Measurements from ENCODE around the gene SSC5D. TPM values are rescaled to one million over a fixed set of nuclear protein-coding genes. Genes with fewer than 3 reads are reported as not detected.

The SSC5D gene
- total and polyA plus RNA-seq, 9 of the 15 experiments (the other 6 are each of a cell fraction or from before 2014, with no cell fraction given) = 0.04 to 0.71 (median 0.14) TPM; not detected in 2

DNA sequence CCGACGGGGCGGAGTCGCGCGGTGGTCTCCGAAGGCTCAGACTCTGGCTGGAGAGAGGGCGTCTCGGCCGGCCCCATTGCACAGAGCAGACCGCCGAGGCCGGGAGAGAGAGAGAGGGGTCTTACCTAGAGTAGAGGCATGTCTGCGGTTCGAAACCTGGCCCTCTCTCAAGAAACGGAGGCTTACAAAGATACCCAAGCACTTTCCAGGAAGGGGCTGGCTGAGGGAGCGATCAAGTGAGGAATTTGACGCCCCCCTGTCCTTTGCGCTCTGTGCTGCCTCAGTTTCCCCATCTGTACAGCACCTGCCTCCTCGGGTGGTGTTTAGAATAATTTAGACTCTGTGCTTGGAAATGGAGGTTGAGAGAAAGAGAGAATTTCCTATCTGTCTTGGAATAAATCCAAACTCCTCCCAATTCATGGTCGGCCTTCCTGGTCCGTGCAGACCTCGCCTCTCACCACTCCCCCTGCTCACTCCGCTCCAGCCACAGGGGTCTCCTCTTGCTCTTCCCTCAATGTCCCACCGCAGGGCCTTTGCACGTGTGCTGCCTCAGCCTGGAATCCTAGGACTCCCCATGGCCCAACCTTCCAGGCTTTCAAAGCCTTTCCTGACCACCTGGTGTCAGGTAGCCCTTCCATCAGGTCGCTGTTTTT is 26.1 kb upstream of the SSC5D start (continued):
- TF ChIP-seq, protein P1, sequence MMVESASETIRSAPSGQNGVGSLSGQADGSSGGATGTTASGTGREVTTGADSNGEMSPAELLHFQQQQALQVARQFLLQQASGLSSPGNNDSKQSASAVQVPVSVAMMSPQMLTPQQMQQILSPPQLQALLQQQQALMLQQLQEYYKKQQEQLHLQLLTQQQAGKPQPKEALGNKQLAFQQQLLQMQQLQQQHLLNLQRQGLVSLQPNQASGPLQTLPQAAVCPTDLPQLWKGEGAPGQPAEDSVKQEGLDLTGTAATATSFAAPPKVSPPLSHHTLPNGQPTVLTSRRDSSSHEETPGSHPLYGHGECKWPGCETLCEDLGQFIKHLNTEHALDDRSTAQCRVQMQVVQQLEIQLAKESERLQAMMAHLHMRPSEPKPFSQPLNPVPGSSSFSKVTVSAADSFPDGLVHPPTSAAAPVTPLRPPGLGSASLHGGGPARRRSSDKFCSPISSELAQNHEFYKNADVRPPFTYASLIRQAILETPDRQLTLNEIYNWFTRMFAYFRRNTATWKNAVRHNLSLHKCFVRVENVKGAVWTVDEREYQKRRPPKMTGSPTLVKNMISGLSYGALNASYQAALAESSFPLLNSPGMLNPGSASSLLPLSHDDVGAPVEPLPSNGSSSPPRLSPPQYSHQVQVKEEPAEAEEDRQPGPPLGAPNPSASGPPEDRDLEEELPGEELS (CRISPR knock-in tag; IDR thresholded peaks at IDR 0.05; ENCODE audit: borderline replicate concordance) = no peak
- no peak for TF ChIP-seq CBX1 (IDR thresholded peaks at IDR 0.05; ENCODE audit: low read depth)
- no peak for TF ChIP-seq MAFF (IDR thresholded peaks at IDR 0.05; ENCODE audit: low read length)
- TF ChIP-seq, protein P2, sequence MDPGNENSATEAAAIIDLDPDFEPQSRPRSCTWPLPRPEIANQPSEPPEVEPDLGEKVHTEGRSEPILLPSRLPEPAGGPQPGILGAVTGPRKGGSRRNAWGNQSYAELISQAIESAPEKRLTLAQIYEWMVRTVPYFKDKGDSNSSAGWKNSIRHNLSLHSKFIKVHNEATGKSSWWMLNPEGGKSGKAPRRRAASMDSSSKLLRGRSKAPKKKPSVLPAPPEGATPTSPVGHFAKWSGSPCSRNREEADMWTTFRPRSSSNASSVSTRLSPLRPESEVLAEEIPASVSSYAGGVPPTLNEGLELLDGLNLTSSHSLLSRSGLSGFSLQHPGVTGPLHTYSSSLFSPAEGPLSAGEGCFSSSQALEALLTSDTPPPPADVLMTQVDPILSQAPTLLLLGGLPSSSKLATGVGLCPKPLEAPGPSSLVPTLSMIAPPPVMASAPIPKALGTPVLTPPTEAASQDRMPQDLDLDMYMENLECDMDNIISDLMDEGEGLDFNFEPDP (CRISPR knock-in tag; IDR thresholded peaks at IDR 0.05) = peak; percentile 16; the same call in 1 of the 2 replicates
- TF ChIP-seq ZNF77 (CRISPR knock-in tag; IDR thresholded peaks at IDR 0.05) = no peak
- no peak for TF ChIP-seq FOXJ2 (tag; IDR thresholded peaks at IDR 0.05)
- 0 out of 4 replicates have a peak, but pooled peaks of 1 of the 2 experiments have one; percentile 18 for TF ChIP-seq KDM4B (IDR thresholded peaks at IDR 0.05; ENCODE audit: borderline replicate concordance in 2 of 2, low read depth in 1 of 2)
- no peak for TF ChIP-seq ZNF707 (CRISPR knock-in tag; conservative IDR thresholded peaks at IDR 0.05)
- 0 out of 2 replicates have a peak, but pooled peaks have one; percentile 44 for TF ChIP-seq SMARCA4 (IDR thresholded peaks at IDR 0.05)
- TF ChIP-seq, protein P3, sequence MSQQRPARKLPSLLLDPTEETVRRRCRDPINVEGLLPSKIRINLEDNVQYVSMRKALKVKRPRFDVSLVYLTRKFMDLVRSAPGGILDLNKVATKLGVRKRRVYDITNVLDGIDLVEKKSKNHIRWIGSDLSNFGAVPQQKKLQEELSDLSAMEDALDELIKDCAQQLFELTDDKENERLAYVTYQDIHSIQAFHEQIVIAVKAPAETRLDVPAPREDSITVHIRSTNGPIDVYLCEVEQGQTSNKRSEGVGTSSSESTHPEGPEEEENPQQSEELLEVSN (IDR thresholded peaks at IDR 0.05; ENCODE audit: borderline replicate concordance in 1 of 2, extremely low read depth in 1 of 2, insufficient read depth in 1 of 2, insufficient read length in 1 of 2, low read depth in 1 of 2, low read length in 1 of 2, poor library complexity in 1 of 2, severe bottlenecking in 1 of 2) = peak in 1 of 2 experiments; percentile 40
- no peak; the same call in none of the 2 replicates for TF ChIP-seq SMAD4 (CRISPR knock-in tag; conservative IDR thresholded peaks at IDR 0.05)
- TF ChIP-seq, protein P4, sequence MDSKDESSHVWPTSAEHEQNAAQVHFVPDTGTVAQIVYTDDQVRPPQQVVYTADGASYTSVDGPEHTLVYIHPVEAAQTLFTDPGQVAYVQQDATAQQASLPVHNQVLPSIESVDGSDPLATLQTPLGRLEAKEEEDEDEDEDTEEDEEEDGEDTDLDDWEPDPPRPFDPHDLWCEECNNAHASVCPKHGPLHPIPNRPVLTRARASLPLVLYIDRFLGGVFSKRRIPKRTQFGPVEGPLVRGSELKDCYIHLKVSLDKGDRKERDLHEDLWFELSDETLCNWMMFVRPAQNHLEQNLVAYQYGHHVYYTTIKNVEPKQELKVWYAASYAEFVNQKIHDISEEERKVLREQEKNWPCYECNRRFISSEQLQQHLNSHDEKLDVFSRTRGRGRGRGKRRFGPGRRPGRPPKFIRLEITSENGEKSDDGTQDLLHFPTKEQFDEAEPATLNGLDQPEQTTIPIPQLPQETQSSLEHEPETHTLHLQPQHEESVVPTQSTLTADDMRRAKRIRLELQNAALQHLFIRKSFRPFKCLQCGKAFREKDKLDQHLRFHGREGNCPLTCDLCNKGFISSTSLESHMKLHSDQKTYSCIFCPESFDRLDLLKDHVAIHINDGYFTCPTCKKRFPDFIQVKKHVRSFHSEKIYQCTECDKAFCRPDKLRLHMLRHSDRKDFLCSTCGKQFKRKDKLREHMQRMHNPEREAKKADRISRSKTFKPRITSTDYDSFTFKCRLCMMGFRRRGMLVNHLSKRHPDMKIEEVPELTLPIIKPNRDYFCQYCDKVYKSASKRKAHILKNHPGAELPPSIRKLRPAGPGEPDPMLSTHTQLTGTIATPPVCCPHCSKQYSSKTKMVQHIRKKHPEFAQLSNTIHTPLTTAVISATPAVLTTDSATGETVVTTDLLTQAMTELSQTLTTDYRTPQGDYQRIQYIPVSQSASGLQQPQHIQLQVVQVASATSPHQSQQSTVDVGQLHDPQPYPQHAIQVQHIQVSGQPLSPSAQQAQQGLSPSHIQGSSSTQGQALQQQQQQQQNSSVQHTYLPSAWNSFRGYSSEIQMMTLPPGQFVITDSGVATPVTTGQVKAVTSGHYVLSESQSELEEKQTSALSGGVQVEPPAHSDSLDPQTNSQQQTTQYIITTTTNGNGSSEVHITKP (IDR thresholded peaks at IDR 0.05; ENCODE audit: partially characterized antibody) = no peak
- no peak for TF ChIP-seq ASH1L (IDR thresholded peaks at IDR 0.05; ENCODE audit: borderline replicate concordance, low read depth, partially characterized antibody)
- TF ChIP-seq NFE2 (IDR thresholded peaks at IDR 0.05; ENCODE audit: low read depth) = no peak
- no peak for TF ChIP-seq SREBF1 (IDR thresholded peaks at IDR 0.05; ENCODE audit: borderline replicate concordance, low read depth, low read length)
- TF ChIP-seq, protein P5, sequence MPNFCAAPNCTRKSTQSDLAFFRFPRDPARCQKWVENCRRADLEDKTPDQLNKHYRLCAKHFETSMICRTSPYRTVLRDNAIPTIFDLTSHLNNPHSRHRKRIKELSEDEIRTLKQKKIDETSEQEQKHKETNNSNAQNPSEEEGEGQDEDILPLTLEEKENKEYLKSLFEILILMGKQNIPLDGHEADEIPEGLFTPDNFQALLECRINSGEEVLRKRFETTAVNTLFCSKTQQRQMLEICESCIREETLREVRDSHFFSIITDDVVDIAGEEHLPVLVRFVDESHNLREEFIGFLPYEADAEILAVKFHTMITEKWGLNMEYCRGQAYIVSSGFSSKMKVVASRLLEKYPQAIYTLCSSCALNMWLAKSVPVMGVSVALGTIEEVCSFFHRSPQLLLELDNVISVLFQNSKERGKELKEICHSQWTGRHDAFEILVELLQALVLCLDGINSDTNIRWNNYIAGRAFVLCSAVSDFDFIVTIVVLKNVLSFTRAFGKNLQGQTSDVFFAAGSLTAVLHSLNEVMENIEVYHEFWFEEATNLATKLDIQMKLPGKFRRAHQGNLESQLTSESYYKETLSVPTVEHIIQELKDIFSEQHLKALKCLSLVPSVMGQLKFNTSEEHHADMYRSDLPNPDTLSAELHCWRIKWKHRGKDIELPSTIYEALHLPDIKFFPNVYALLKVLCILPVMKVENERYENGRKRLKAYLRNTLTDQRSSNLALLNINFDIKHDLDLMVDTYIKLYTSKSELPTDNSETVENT (CRISPR knock-in tag; IDR thresholded peaks at IDR 0.05) = 0 out of 2 replicates have a peak, but pooled peaks have one; percentile 13
